ENCODE measurements around the gene PACRG. TPM values are rescaled to one million over a fixed set of nuclear protein-coding genes. Genes with fewer than 3 reads are reported as not detected.

The PACRG gene
- total and polyA plus RNA-seq, 2 of the 8 experiments (the other 6 are each of a cell fraction or from before 2014, with no cell fraction given): 0.44 to 0.54 TPM

DNA sequence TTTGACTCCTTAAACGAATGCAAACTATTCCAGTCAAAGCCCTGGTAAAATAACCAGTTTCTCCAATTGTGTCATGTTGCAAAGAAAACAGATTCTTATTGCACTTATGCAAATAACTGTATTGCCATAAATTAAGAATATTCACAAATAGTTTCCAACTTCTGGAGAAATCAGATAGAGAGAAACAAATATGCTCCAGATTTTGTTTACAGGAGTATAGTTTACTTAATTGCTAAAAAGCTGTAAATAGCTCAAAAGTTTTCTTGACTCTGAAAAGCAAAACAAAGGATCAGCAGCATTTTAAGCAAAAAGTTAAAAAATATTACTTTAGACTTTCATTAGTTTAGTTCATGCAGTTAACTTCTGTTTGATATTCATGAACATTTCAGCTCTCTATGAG is 304.2 kb downstream of the PACRG start:
- 93% methylated on average over 1 of the region's 1 CpG; no CpG with 5 or more reads in 1 of the 2 experiments for WGBS, 2 experiments (ENCODE audit: extremely low coverage in 1 of 2, insufficient coverage in 1 of 2, insufficient read length in 1 of 2, insufficient replicate concordance in 2 of 2, low coverage in 1 of 2, low lambda C conversion rate in 2 of 2, missing lambda C conversion rate in 1 of 2)
- Histone ChIP-seq H4K5ac (ENCODE audit: insufficient read length, low read depth, low read length) (no peak overlapping the region), H3K4me2 (ENCODE audit: insufficient read depth in 1 of 2, low read depth in 2 of 2, low read length in 2 of 2) (no peak overlapping the region), H3K79me2 (ENCODE audit: control insufficient read depth in 1 of 2, insufficient read depth in 2 of 2, low read length in 2 of 2) (no peaks in the 10 kb centered on the region), H3K27me3 (replicated peaks in 1 of 4; ENCODE audit: control insufficient read depth in 3 of 4, extremely low read depth in 1 of 4, insufficient read depth in 3 of 4, low read length in 3 of 4) (no peaks in the 10 kb centered on the region), H2AK5ac (ENCODE audit: low read depth, low read length) (no peak overlapping the region), H3K4me1 (replicated peaks in 1 of 4; ENCODE audit: control insufficient read depth in 3 of 4, insufficient read depth in 4 of 4, low read length in 3 of 4) (peaks cover 0 to 5% (median 0%) of the 10 kb centered on the region in 4 experiments; a peak in 1 of 7 replicates), H2BK20ac (ENCODE audit: low read length) (no peak overlapping the region), H2BK15ac (ENCODE audit: low read length) (no peak overlapping the region), H3K4ac (replicated peaks; ENCODE audit: insufficient read length, low read depth, low read length) (no peak overlapping the region), H3K4me3 (ENCODE audit: extremely low read depth in 1 of 4, insufficient read depth in 2 of 4, low read depth in 3 of 4, low read length in 4 of 4) (no peak overlapping the region), H2BK12ac (ENCODE audit: low read depth, low read length) (no peak overlapping the region), H3K56ac (replicated peaks; ENCODE audit: insufficient read length, low read depth, low read length) (no peak overlapping the region), H2AFZ (ENCODE audit: low read length) (no peak overlapping the region), H3K14ac (ENCODE audit: insufficient read length) (no peak overlapping the region), H3K18ac (ENCODE audit: extremely low read depth, low read length) (no peak overlapping the region), H2BK120ac (replicated peaks; ENCODE audit: low read depth, low read length) (no peak overlapping the region), H3K79me1 (ENCODE audit: low read depth, low read length) (no peaks in the 10 kb centered on the region; the same call in 1 of the 2 replicates), H3K9ac (replicated peaks in 1 of 4; ENCODE audit: extremely low read depth in 1 of 4, low read depth in 3 of 4, low read length in 3 of 4) (no peak overlapping the region), H4K91ac (replicated peaks; ENCODE audit: insufficient read length, low read length) (no peak overlapping the region), H3K9me3 (ENCODE audit: insufficient read depth in 2 of 2, low read depth in 1 of 2, low read length in 1 of 2) (peaks cover 0 to 3% of the 10 kb centered on the region in 2 experiments; a peak in 1 of 4 replicates), H3K36me3 (ENCODE audit: control insufficient read depth in 2 of 4, insufficient read depth in 4 of 4, low read length in 3 of 4) (no peaks in the 10 kb centered on the region), H4K8ac (ENCODE audit: extremely low read depth, insufficient read depth, low read length) (no peak overlapping the region), H4K20me1 (replicated peaks in 1 of 2; ENCODE audit: control insufficient read depth in 1 of 2, insufficient read depth in 2 of 2, low read length in 2 of 2) (no peaks in the 10 kb centered on the region), H3K23me2 (ENCODE audit: low read depth, low read length) (peaks cover 1% of the 10 kb centered on the region; the same call in 1 of the 2 replicates), H3K27ac (ENCODE audit: low read depth, low read length) (no peak overlapping the region), H2BK5ac (ENCODE audit: low read depth, low read length) (no peak overlapping the region), H3K23ac (ENCODE audit: insufficient read length) (no peak overlapping the region)
- CTCF ChIA-PET (ENCODE audit: partially characterized antibody): interaction anchor here (1.2 kb wide), 1 partner anchor 1078 kb away, joined by 3 read pairs; no protein-coding TSS in a partner anchor
- POLR2A ChIA-PET (ENCODE audit: partially characterized antibody): no interaction called here
- DNase-seq (ENCODE audit: low read depth in 1 of 2, low spot score in 2 of 2) (no peak), FAIRE-seq (no peak)
- TF ChIP-seq NRF1 (IDR thresholded peaks at IDR 0.05; ENCODE audit: low read depth, low read length): no peak
- TF ChIP-seq SUZ12 (IDR thresholded peaks at IDR 0.05; ENCODE audit: low read length): no peak
- no peak for TF ChIP-seq NANOG (IDR thresholded peaks at IDR 0.05; ENCODE audit: insufficient read depth, low read depth, low read length, poor library complexity, severe bottlenecking)
- no peak for TF ChIP-seq SP1 (IDR thresholded peaks at IDR 0.05; ENCODE audit: low read depth, low read length)
- no peak for TF ChIP-seq SIN3A (conservative IDR thresholded peaks at IDR 0.05 in 1 of 2, IDR thresholded peaks at IDR 0.05 in 1 of 2; ENCODE audit: low read depth in 1 of 2, low read length in 2 of 2)
